Measurements from ENCODE around the gene SLK.

DNA sequence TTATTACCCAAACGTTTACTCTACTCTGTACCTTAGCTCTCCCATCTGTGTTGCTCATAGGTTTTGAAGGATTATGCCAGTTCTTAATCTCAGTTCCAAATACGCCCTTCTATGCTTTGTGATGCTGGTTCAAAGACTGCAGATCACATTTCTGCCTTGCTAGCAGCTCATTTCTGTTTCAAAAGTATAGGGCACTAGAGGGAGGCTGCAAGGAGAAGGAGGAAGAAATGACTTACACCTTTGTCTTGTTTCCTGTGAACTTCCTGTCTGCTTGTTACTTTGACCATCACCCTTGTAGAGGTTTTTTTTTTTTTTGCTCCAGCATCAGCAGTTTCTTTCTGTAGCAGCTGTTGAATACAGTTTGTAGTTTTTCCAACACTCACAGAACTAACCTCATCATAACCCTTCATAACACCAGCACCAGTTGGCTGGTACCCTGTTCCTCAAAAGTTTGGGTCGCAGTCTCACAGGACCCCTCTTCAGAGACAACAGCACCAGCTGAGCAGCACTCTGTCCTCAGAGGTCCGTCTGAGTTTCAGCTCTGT lies 16.5 kb downstream of the SLK start:
- TF ChIP-seq, protein P1, sequence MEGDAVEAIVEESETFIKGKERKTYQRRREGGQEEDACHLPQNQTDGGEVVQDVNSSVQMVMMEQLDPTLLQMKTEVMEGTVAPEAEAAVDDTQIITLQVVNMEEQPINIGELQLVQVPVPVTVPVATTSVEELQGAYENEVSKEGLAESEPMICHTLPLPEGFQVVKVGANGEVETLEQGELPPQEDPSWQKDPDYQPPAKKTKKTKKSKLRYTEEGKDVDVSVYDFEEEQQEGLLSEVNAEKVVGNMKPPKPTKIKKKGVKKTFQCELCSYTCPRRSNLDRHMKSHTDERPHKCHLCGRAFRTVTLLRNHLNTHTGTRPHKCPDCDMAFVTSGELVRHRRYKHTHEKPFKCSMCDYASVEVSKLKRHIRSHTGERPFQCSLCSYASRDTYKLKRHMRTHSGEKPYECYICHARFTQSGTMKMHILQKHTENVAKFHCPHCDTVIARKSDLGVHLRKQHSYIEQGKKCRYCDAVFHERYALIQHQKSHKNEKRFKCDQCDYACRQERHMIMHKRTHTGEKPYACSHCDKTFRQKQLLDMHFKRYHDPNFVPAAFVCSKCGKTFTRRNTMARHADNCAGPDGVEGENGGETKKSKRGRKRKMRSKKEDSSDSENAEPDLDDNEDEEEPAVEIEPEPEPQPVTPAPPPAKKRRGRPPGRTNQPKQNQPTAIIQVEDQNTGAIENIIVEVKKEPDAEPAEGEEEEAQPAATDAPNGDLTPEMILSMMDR (IDR thresholded peaks at IDR 0.05), result no peak
- TF ChIP-seq ZFX (IDR thresholded peaks at IDR 0.05; ENCODE audit: borderline replicate concordance), result no peak

Data from 22Rv1 (cell line).